ENCODE data around the gene CDCP1. TPM values are rescaled to one million over a fixed set of nuclear protein-coding genes. Genes with fewer than 3 reads are reported as not detected.
A peak's percentile ranks its signal among the peaks of the same experiment; 100 is the strongest.

CDCP1 gene
- total and polyA plus RNA-seq, 8 donors = 4.1 to 24.5 (median 8.1) TPM

DNA sequence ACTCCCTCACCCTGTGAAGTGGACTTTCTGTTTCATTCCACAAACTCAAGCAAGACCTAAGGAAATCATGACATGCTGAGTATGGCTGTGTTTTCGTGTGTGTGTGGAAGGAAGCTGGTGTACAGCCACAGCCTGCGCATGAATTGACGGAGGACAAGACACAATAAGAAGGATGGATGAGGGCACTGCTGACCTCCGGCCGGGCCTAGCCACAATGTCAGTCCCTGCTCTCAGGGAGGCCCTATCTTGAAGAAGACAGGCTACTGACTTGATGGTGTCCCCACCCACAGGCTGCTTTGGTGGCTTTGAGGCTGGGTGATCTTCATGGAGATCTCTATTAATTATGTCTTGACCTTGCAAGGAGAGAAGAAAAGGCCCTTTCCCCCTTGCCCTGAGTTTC, 39.3 kb upstream of the CDCP1 start:
- intact Hi-C loops (cut with DNase I; ENCODE audit: low total_unique reads) = no loop called here
- Histone ChIP-seq H3K36me3 (no peaks in the 10 kb centered on the region), H3K27me3 (no peaks in the 10 kb centered on the region), H3K9me3 (no peaks in the 10 kb centered on the region), H3K4me1 (peaks cover 4 to 41% (median 31%) of the 10 kb centered on the region in 4 donors), H3K4me3 (no peak overlapping the region), H3K27ac (no peak overlapping the region)
- DNase-seq = no peak
- TF ChIP-seq POLR2AphosphoS5 (IDR thresholded peaks at IDR 0.05) (no peak), EP300 (IDR thresholded peaks at IDR 0.05) (no peak), POLR2A (IDR thresholded peaks at IDR 0.05) (no peak)
- TF ChIP-seq, protein P1, sequence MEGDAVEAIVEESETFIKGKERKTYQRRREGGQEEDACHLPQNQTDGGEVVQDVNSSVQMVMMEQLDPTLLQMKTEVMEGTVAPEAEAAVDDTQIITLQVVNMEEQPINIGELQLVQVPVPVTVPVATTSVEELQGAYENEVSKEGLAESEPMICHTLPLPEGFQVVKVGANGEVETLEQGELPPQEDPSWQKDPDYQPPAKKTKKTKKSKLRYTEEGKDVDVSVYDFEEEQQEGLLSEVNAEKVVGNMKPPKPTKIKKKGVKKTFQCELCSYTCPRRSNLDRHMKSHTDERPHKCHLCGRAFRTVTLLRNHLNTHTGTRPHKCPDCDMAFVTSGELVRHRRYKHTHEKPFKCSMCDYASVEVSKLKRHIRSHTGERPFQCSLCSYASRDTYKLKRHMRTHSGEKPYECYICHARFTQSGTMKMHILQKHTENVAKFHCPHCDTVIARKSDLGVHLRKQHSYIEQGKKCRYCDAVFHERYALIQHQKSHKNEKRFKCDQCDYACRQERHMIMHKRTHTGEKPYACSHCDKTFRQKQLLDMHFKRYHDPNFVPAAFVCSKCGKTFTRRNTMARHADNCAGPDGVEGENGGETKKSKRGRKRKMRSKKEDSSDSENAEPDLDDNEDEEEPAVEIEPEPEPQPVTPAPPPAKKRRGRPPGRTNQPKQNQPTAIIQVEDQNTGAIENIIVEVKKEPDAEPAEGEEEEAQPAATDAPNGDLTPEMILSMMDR (IDR thresholded peaks at IDR 0.05) = no peak
- 92 to 98% (median 94%) methylated on average over 5 of the region's 5 CpGs for WGBS, 5 donors

DNA sequence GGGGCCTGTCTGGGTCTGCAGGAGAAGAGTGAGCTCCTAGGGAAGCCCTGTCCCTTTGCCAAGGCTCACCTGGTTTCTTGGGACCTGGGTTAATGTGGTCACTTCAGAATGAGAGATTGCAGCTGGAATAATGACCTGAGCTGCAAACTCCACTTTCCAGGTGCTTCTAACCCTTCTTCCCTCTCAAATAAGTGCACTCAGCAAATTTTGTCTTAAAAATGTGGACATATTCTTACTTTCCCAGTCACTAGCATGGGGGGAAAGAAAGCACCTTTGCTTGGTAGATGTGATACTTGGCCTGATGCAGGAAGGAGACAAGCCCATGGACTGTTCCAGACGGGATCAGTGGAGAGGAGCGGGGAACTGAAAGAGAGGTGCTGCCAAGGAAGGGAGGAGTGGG, 38.9 kb upstream of the CDCP1 start:
- Histone ChIP-seq H3K4me1 (peaks cover 4 to 42% (median 31%) of the 10 kb centered on the region in 4 donors), H3K4me3 (no peak overlapping the region), H3K27ac (no peak overlapping the region), H3K36me3 (no peaks in the 10 kb centered on the region), H3K9me3 (no peaks in the 10 kb centered on the region), H3K27me3 (no peaks in the 10 kb centered on the region)
- TF ChIP-seq, protein P1 (IDR thresholded peaks at IDR 0.05) = no peak
- TF ChIP-seq POLR2A (IDR thresholded peaks at IDR 0.05) (no peak), EP300 (IDR thresholded peaks at IDR 0.05) (no peak), POLR2AphosphoS5 (IDR thresholded peaks at IDR 0.05) (no peak)
- intact Hi-C loops (cut with DNase I; ENCODE audit: low total_unique reads) = no loop called here
- no peak for DNase-seq
- WGBS, 5 donors = 91 to 100% (median 98%) methylated on average over 2 of the region's 2 CpGs

DNA sequence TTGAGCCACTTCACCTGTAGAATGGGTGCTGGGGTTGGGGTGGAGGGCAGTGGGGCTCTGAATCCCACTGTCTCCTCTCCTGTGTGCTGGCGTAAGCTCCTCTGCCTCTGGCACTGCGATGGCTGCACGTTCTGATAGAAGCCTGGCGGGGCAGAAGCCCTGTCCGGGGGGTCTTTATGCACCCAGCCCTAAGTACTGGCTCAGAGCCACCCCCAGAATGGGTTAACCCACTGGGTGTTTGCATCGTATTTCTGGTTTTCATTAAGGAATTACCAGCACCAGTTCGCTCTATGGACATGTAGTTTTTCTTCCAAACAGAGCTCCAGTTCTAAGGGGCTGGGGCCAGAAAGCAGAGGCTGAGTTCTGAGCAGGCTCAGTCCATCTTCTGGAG, 37.7 kb upstream of the CDCP1 start:
- no peak for DNase-seq
- Histone ChIP-seq H3K36me3 (no peaks in the 10 kb centered on the region), H3K27ac (peak overlapping the region; percentile 63 to 84 (median 80)), H3K4me3 (no peak overlapping the region), H3K4me1 (peaks cover 4 to 40% (median 37%) of the 10 kb centered on the region in 4 donors), H3K27me3 (no peaks in the 10 kb centered on the region), H3K9me3 (no peaks in the 10 kb centered on the region)
- TF ChIP-seq POLR2AphosphoS5 (IDR thresholded peaks at IDR 0.05) (no peak), EP300 (IDR thresholded peaks at IDR 0.05) (no peak)
- 74 to 88% (median 83%) methylated on average over 7 of the region's 7 CpGs for WGBS, 5 donors
- intact Hi-C loops (cut with DNase I; ENCODE audit: low total_unique reads) = no loop called here

DNA sequence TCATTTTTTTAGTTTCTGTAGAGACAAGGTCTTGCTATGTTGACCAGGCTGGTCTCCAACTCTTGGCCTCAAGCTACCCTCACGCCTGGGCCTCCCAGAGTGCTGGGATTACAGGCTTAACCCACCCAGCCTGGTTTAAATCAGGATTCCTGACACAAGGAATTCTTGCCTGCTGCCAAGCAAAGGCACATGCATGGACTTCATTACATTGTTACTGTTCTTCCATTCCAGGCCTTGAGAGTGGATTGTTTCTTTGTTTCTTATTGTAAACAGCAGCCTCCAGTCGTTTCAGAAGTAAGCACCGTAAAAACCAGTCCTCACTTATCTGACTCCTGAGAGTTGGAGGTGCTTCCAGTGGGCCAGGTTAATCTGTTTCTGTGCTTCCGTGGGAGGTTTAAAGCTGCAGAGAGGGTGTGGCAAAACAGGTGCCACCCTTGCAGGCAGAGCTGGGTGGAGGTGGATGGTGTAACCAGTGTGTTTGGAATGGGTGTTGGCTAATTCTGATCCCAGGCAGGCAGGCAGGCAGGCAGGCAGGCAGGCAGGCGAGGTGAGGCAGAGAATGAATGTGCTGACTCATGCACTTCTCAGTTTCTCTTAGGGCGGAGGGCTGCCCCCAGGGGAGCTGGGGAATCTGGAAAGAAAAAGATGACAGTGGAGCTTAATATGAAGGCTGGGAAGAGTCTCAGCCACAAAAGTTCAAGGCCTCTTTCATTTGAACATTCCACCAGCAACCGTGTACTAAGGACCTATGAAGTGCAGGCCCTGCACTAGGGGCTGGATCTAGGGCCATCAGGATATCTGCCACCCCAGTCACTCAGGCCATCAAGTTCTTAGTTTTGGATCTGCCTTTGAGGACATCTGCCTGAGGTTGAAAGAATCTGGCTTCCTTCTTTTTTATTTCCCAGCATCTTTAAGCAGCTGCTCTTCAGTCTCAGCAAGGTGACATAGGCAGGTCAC, 37.0 kb upstream of the CDCP1 start:
- intact Hi-C loops (cut with DNase I; ENCODE audit: low total_unique reads) = no loop called here
- peak overlapping the region; percentile 63 to 89 (median 80) for H3K27ac ChIP-seq
- H3K36me3 ChIP-seq = no peaks in the 10 kb centered on the region
- H3K4me1 ChIP-seq = peaks cover 4 to 44% (median 43%) of the 10 kb centered on the region in 4 donors
- H3K9me3 ChIP-seq = no peaks in the 10 kb centered on the region
- H3K27me3 ChIP-seq = no peaks in the 10 kb centered on the region
- TF ChIP-seq, protein P1 (IDR thresholded peaks at IDR 0.05) = no peak
- TF ChIP-seq POLR2AphosphoS5 (IDR thresholded peaks at IDR 0.05) = peak in 2 of 3 donors; percentile 38 to 73
- H3K4me3 ChIP-seq = no peak overlapping the region
- DNase-seq = peak; percentile 82 to 91
- 21 to 34% (median 27%) methylated on average over 7 of the region's 7 CpGs for WGBS, 5 donors

DNA sequence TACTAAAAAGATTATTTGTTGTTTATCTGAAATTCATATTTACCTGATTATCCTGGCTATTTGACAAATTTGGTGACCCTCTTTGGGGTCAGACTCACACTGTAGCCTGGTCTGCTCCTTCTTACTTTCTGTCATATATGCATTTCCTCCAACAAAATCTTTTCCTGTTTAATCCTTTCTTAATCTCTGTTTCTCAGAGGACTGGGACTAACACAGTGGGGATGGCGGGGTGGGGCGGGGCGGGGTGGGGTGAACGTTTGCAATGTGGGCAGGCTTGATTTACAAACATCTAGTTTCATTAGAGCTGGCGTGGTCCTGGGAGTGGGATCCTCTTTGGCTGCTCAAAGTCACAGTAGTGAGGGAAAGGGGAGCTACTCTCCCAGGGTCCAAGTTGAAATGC, 35.3 kb upstream of the CDCP1 start:
- TF ChIP-seq EP300 (IDR thresholded peaks at IDR 0.05) (no peak), POLR2A (IDR thresholded peaks at IDR 0.05) (no peak), POLR2AphosphoS5 (IDR thresholded peaks at IDR 0.05) (no peak)
- TF ChIP-seq, protein P1 (IDR thresholded peaks at IDR 0.05) = no peak
- Histone ChIP-seq H3K27me3 (no peaks in the 10 kb centered on the region), H3K36me3 (no peaks in the 10 kb centered on the region), H3K9me3 (no peaks in the 10 kb centered on the region), H3K27ac (peak overlapping the region; percentile 12 to 84 (median 50)), H3K4me1 (peaks cover 4 to 58% (median 48%) of the 10 kb centered on the region in 4 donors), H3K4me3 (no peak overlapping the region)
- 27 to 61% (median 34%) methylated on average over 5 of the region's 5 CpGs for WGBS, 5 donors
- peak in 1 of 2 donors; percentile 18 for DNase-seq
- intact Hi-C loops (cut with DNase I; ENCODE audit: low total_unique reads) = no loop called here

Data from stomach (tissue), 9 donors.